Measurements from ENCODE around the gene BLM. TPM values are rescaled to one million over a fixed set of nuclear protein-coding genes. Genes with fewer than 3 reads are reported as not detected.

Gene BLM
- total and polyA plus RNA-seq, 2 of the 8 experiments (the other 6 are each of a cell fraction or from before 2014, with no cell fraction given) = 15.2 to 46.7 TPM

DNA sequence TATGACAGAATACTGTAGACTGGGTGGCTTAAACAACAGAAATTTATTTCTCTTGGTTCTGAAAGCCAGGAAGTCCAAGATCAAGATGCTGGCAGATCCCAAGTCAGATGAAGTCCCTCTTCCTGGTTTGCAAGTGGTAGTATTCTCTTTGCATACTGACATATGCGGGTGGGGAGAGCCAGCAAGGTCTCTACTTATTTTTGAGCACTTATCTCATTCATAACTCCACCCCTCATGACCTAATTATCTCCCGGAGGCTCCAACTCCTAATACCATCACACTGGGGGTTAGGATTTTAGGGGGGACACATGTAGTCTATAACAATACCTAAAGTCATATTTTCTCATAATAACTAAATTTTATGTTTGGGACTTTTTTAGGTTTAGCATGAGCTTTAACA lies 65.3 kb downstream of the BLM start:
- Histone ChIP-seq H3K18ac (ENCODE audit: extremely low read depth, low read length) (no peak overlapping the region), H4K91ac (replicated peaks; ENCODE audit: insufficient read length, low read length) (no peak overlapping the region), H2BK5ac (ENCODE audit: low read depth, low read length) (no peak overlapping the region), H3K36me3 (ENCODE audit: control insufficient read depth in 2 of 4, insufficient read depth in 4 of 4, low read length in 3 of 4) (peaks cover 7 to 26% (median 15%) of the 10 kb centered on the region in 4 experiments), H3K27ac (ENCODE audit: low read depth, low read length) (no peak overlapping the region), H2AFZ (ENCODE audit: low read length) (no peak overlapping the region), H2BK20ac (ENCODE audit: low read length) (no peak overlapping the region), H2BK120ac (replicated peaks; ENCODE audit: low read depth, low read length) (no peak overlapping the region), H3K9me3 (ENCODE audit: insufficient read depth in 2 of 2, low read depth in 1 of 2, low read length in 1 of 2) (no peaks in the 10 kb centered on the region), H4K8ac (ENCODE audit: extremely low read depth, insufficient read depth, low read length) (no peak overlapping the region), H3K14ac (ENCODE audit: insufficient read length) (no peak overlapping the region), H3K56ac (replicated peaks; ENCODE audit: insufficient read length, low read depth, low read length) (no peak overlapping the region), H2BK15ac (ENCODE audit: low read length) (no peak overlapping the region), H2BK12ac (ENCODE audit: low read depth, low read length) (no peak overlapping the region), H3K4me1 (replicated peaks in 1 of 4; ENCODE audit: control insufficient read depth in 3 of 4, insufficient read depth in 4 of 4, low read length in 3 of 4) (no peaks in the 10 kb centered on the region), H3K9ac (replicated peaks in 1 of 4; ENCODE audit: extremely low read depth in 1 of 4, low read depth in 3 of 4, low read length in 3 of 4) (no peak overlapping the region), H3K79me2 (ENCODE audit: control insufficient read depth in 1 of 2, insufficient read depth in 2 of 2, low read length in 2 of 2) (no peaks in the 10 kb centered on the region), H3K27me3 (replicated peaks in 1 of 4; ENCODE audit: control insufficient read depth in 3 of 4, extremely low read depth in 1 of 4, insufficient read depth in 3 of 4, low read length in 3 of 4) (no peaks in the 10 kb centered on the region), H3K4me2 (ENCODE audit: insufficient read depth in 1 of 2, low read depth in 2 of 2, low read length in 2 of 2) (no peak overlapping the region), H3K4ac (replicated peaks; ENCODE audit: insufficient read length, low read depth, low read length) (no peak overlapping the region), H3K23me2 (ENCODE audit: low read depth, low read length) (no peaks in the 10 kb centered on the region), H3K79me1 (ENCODE audit: low read depth, low read length) (no peaks in the 10 kb centered on the region), H4K20me1 (replicated peaks in 1 of 2; ENCODE audit: control insufficient read depth in 1 of 2, insufficient read depth in 2 of 2, low read length in 2 of 2) (peaks cover 0 to 1% of the 10 kb centered on the region in 2 experiments), H3K4me3 (ENCODE audit: extremely low read depth in 1 of 4, insufficient read depth in 2 of 4, low read depth in 3 of 4, low read length in 4 of 4) (no peak overlapping the region), H4K5ac (ENCODE audit: insufficient read length, low read depth, low read length) (no peak overlapping the region), H2AK5ac (ENCODE audit: low read depth, low read length) (no peak overlapping the region), H3K23ac (ENCODE audit: insufficient read length) (no peak overlapping the region)
- 98% methylated on average over 2 of the region's 2 CpGs; no CpG with 5 or more reads in 1 of the 2 experiments for whole genome bisulfite sequencing, 2 experiments (ENCODE audit: extremely low coverage in 1 of 2, insufficient coverage in 1 of 2, insufficient read length in 1 of 2, insufficient replicate concordance in 2 of 2, low coverage in 1 of 2, low lambda C conversion rate in 2 of 2, missing lambda C conversion rate in 1 of 2)
- FAIRE-seq (no peak), DNase-seq (ENCODE audit: low read depth in 1 of 2, low spot score in 2 of 2) (no peak)
- CTCF ChIA-PET (ENCODE audit: partially characterized antibody) = interaction anchor here (0.6 to 1.9 kb wide), 4 partner anchors 34 to 151 kb away, joined by 3 to 5 read pairs (median 3); partner anchors contain the start of gene MAN2A2
- POLR2A ChIA-PET (ENCODE audit: partially characterized antibody) = interaction anchor here (0.9 to 1.5 kb wide), 3 partner anchors 9 to 105 kb away, joined by 3 read pairs; no protein-coding TSS in a partner anchor
- TF ChIP-seq SAP30 (IDR thresholded peaks at IDR 0.05; ENCODE audit: insufficient read depth, insufficient replicate concordance, low read length) (no peak), RXRA (IDR thresholded peaks at IDR 0.05; ENCODE audit: insufficient read depth, low read depth, low read length) (no peak), CHD2 (IDR thresholded peaks at IDR 0.05; ENCODE audit: low read length) (no peak), EGR1 (IDR thresholded peaks at IDR 0.05; ENCODE audit: borderline replicate concordance, low read depth, low read length) (no peak), SIRT6 (IDR thresholded peaks at IDR 0.05; ENCODE audit: low read length) (no peak), TCF12 (IDR thresholded peaks at IDR 0.05; ENCODE audit: low read depth, low read length) (no peak), JUND (IDR thresholded peaks at IDR 0.05; ENCODE audit: low read length) (no peak), NRF1 (IDR thresholded peaks at IDR 0.05; ENCODE audit: low read depth, low read length) (no peak)

All from H1 (cell line).